Astrocyte (in vitro differentiated cells and primary cell): ENCODE results near the gene ERC1. TPM values are rescaled to one million over a fixed set of nuclear protein-coding genes. Genes with fewer than 3 reads are reported as not detected.

ENCODE experiments used
- DNase-seq: peaks from one replicate; pipeline ENCODE4 v3.0.0-alpha.2; 2010; ENCODE audit warnings: low read depth
- FAIRE-seq: peaks from 2 replicates; lab custom pipeline; 2011; peaks lifted over from hg19 to GRCh38; lab: Jason Lieb, UNC
- H2AFZ ChIP-seq: 2 replicates; pipeline ENCODE4 v1.6.0; 2012; ENCODE audit warnings: low read depth, low read length, inconsistent platforms
- H3K27ac ChIP-seq: 2 replicates; pipeline ENCODE4 v1.5.1; 2011; ENCODE audit warnings: low read depth, low read length, inconsistent platforms
- H3K27me3 ChIP-seq: 2 replicates; pipeline ENCODE4 v1.6.0; 2011; ENCODE audit warnings: low read length, inconsistent platforms; ENCODE audit not compliant: insufficient read depth
- H3K36me3 ChIP-seq: 2 replicates; pipeline ENCODE4 v1.5.1; 2011; ENCODE audit warnings: low read length, inconsistent platforms; ENCODE audit not compliant: insufficient read depth
- H3K4me1 ChIP-seq: 2 replicates; pipeline ENCODE4 v1.5.1; 2011; ENCODE audit warnings: low read length, inconsistent platforms; ENCODE audit not compliant: insufficient read depth
- H3K4me2 ChIP-seq: 2 replicates; pipeline ENCODE4 v1.6.0; 2012; ENCODE audit warnings: low read length, inconsistent platforms
- H3K4me3 ChIP-seq: 2 replicates; pipeline ENCODE4 v1.5.1; 2011; ENCODE audit warnings: low read depth, mild to moderate bottlenecking, low read length, inconsistent platforms; ENCODE audit not compliant: insufficient read depth
- H3K79me2 ChIP-seq: 2 replicates; pipeline ENCODE4 v1.6.0; 2012; ENCODE audit warnings: mild to moderate bottlenecking, low read length, inconsistent platforms; ENCODE audit not compliant: insufficient read depth
- H3K9ac ChIP-seq: 2 replicates; pipeline ENCODE4 v1.6.0; 2012; ENCODE audit warnings: mild to moderate bottlenecking, low read length, inconsistent platforms
- H3K9me3 ChIP-seq: 2 replicates; pipeline ENCODE4 v1.5.1; 2012; ENCODE audit warnings: low read depth, mild to moderate bottlenecking, low read length, inconsistent platforms; ENCODE audit not compliant: insufficient read depth
- H4K20me1 ChIP-seq: 2 replicates; pipeline ENCODE4 v1.6.0; 2012; ENCODE audit warnings: low read length, inconsistent platforms; ENCODE audit not compliant: insufficient read depth
- H3K27ac Mint-ChIP-seq: one replicate; pipeline ENCODE4 v1.8.0; 2021; ENCODE audit warnings: mild to moderate bottlenecking, mixed read lengths; ENCODE audit not compliant: unreplicated experiment
- H3K27me3 Mint-ChIP-seq: one replicate; pipeline ENCODE4 v1.8.0; 2021; ENCODE audit warnings: low read depth, mixed read lengths; ENCODE audit not compliant: unreplicated experiment
- H3K36me3 Mint-ChIP-seq: one replicate; pipeline ENCODE4 v1.8.0; 2021; ENCODE audit warnings: low read depth, mixed read lengths; ENCODE audit not compliant: unreplicated experiment
- H3K4me1 Mint-ChIP-seq: one replicate; pipeline ENCODE4 v1.8.0; 2021; ENCODE audit warnings: low read depth, mixed read lengths; ENCODE audit not compliant: unreplicated experiment
- H3K4me3 Mint-ChIP-seq: one replicate; pipeline ENCODE4 v1.8.0; 2021; ENCODE audit warnings: mild to moderate bottlenecking, moderate library complexity, mixed read lengths; ENCODE audit not compliant: unreplicated experiment
- H3K9me3 Mint-ChIP-seq: one replicate; pipeline ENCODE4 v1.8.0; 2021; ENCODE audit warnings: mild to moderate bottlenecking, mixed read lengths; ENCODE audit not compliant: unreplicated experiment
- EZH2 ChIP-seq: IDR thresholded peaks from 2 replicates; pipeline ENCODE4 v1.6.1; 2012; ENCODE audit warnings: mild to moderate bottlenecking, low read length, inconsistent platforms; ENCODE audit not compliant: insufficient read depth
- total RNA-seq: library from RNA; stranded (reverse); gene quantifications from 2 replicates; pipeline ENCODE4 v1.2.1, GENCODE V29; 2021
- TF ChIP-seq, protein P1 (sequence below): IDR thresholded peaks from 2 replicates; pipeline ENCODE4 v1.5.1; 2011; ENCODE audit warnings: low read depth, mild to moderate bottlenecking, inconsistent platforms, low read length, moderate library complexity; ENCODE audit not compliant: insufficient read depth

ERC1 gene
- total RNA-seq, 1 donor from 2014 or later: 67.1 TPM

DNA sequence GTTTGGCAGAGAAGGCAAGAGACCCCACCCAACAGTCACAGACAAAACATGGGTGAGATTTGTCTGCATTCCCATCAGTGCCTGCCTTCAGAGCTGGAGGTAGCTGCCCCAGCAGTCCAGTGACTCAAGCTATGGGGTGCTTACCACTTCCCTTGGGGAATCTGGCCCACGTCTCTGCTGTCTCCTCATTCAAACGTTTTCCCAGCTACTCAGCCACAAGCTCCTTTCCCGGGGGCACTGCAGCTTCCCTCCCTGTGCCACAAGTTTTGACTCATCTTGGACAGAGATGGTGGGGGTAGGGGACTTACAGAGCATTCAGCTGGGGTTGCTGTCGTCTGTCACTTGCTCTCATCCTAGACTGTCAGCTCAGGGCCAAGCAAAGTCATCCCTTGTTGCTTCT is 536.8 kb downstream of the ERC1 start:
- Histone ChIP-seq H3K4me2 (peak overlapping the region; percentile 49), H3K36me3 (no peaks in the 10 kb centered on the region), H3K9me3 (no peaks in the 10 kb centered on the region), H3K4me1 (peaks cover 33% of the 10 kb centered on the region), H3K79me2 (peaks cover 25% of the 10 kb centered on the region), H3K27me3 (peaks cover 2% of the 10 kb centered on the region), H4K20me1 (peaks cover 16% of the 10 kb centered on the region), H3K4me3 (no peak overlapping the region), H2AFZ (no peak overlapping the region), H3K9ac (no peak overlapping the region), H3K27ac (peak overlapping the region; percentile 4)
- H3K4me3 Mint-ChIP-seq: peak overlapping the region; percentile 72
- no peaks in the 10 kb centered on the region for H3K27me3 Mint-ChIP-seq
- H3K27ac Mint-ChIP-seq: peak overlapping the region; percentile 87
- peaks cover 53% of the 10 kb centered on the region for H3K4me1 Mint-ChIP-seq
- no peaks in the 10 kb centered on the region for H3K9me3 Mint-ChIP-seq
- H3K36me3 Mint-ChIP-seq: peaks cover 7% of the 10 kb centered on the region
- peak; percentile 92 for FAIRE-seq
- TF ChIP-seq, protein P1, sequence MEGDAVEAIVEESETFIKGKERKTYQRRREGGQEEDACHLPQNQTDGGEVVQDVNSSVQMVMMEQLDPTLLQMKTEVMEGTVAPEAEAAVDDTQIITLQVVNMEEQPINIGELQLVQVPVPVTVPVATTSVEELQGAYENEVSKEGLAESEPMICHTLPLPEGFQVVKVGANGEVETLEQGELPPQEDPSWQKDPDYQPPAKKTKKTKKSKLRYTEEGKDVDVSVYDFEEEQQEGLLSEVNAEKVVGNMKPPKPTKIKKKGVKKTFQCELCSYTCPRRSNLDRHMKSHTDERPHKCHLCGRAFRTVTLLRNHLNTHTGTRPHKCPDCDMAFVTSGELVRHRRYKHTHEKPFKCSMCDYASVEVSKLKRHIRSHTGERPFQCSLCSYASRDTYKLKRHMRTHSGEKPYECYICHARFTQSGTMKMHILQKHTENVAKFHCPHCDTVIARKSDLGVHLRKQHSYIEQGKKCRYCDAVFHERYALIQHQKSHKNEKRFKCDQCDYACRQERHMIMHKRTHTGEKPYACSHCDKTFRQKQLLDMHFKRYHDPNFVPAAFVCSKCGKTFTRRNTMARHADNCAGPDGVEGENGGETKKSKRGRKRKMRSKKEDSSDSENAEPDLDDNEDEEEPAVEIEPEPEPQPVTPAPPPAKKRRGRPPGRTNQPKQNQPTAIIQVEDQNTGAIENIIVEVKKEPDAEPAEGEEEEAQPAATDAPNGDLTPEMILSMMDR: no peak
- no peak for TF ChIP-seq EZH2
- DNase-seq: peak; percentile 76

DNA sequence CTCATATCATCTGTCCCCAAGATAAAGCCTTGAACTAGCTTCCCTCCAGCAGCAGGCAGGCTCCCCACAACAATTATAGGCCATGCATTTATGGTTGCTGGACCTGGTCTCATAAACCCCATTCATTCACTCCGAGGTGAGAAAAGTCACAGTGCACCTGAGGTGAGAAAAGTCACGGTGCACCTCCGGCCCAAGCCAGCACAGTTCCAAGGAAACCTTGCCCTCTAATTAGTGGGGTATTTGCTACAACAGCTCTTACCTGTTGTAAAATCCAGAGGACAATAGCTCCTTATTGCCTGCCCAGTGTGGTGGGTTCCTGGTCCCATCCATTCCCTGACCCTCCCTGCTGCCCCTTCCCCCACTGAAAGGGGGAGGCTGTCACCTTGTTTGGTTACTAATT is 537.8 kb downstream of the ERC1 start:
- peak overlapping the region; percentile 20 for H3K27ac Mint-ChIP-seq
- Histone ChIP-seq H3K79me2 (peaks cover 35% of the 10 kb centered on the region), H4K20me1 (peaks cover 26% of the 10 kb centered on the region), H3K4me3 (no peak overlapping the region), H3K4me2 (no peak overlapping the region), H3K36me3 (no peaks in the 10 kb centered on the region), H3K27ac (no peak overlapping the region), H3K27me3 (peaks cover under 1% of the 10 kb centered on the region), H3K4me1 (peaks cover 38% of the 10 kb centered on the region), H2AFZ (no peak overlapping the region), H3K9me3 (no peaks in the 10 kb centered on the region), H3K9ac (no peak overlapping the region)
- peak overlapping the region; percentile 4 for H3K4me3 Mint-ChIP-seq
- no peaks in the 10 kb centered on the region for H3K9me3 Mint-ChIP-seq
- no peaks in the 10 kb centered on the region for H3K27me3 Mint-ChIP-seq
- TF ChIP-seq, protein P1: no peak
- TF ChIP-seq EZH2: no peak
- peaks cover 56% of the 10 kb centered on the region for H3K4me1 Mint-ChIP-seq
- no peak for FAIRE-seq
- peaks cover 9% of the 10 kb centered on the region for H3K36me3 Mint-ChIP-seq
- DNase-seq: no peak

DNA sequence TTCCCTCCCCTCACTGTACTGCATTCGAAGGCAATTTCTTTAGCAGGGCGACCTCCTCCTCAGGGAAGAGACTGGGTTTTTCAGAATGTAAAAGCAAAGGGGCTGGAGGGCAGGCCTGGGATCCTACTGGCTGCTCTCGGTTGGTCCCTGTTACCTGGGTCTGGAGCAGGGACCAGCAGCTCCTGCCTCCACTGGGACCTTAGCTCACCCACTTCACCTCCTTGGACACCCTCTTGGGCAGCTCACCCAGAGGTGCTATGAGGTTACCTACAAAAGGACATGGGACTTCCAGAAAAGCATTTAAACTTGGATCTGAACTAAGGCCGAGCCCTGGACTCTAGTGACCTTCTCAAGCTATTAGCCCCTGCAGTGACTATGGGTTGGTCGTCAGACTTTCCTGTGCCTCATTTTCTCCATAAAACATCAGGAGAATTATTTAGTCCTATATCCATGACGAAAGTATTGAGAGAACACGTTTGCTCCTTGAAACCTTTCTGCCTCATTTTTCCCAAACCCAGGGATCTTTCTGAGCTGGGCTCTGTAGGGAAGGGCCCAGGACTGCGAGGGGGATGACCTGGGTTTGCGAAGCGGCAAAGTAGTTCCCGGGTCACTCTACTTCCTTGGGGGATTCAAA is 538.3 kb downstream of the ERC1 start:
- TF ChIP-seq, protein P1: no peak
- peak; percentile 42 for TF ChIP-seq EZH2
- peaks cover 11% of the 10 kb centered on the region for H3K36me3 Mint-ChIP-seq
- H3K4me1 Mint-ChIP-seq: peaks cover 57% of the 10 kb centered on the region
- peaks cover 41% of the 10 kb centered on the region for H3K79me2 ChIP-seq
- H2AFZ ChIP-seq: peak overlapping the region; percentile 64
- H3K27ac Mint-ChIP-seq: peak overlapping the region; percentile 99
- H3K27me3 ChIP-seq: no peaks in the 10 kb centered on the region
- H3K4me3 ChIP-seq: peak overlapping the region; percentile 46
- peak overlapping the region; percentile 90 for H3K4me2 ChIP-seq
- peaks cover 43% of the 10 kb centered on the region for H3K4me1 ChIP-seq
- H3K9me3 ChIP-seq: no peaks in the 10 kb centered on the region
- H3K9ac ChIP-seq: peak overlapping the region; percentile 66
- H3K9me3 Mint-ChIP-seq: no peaks in the 10 kb centered on the region
- no peaks in the 10 kb centered on the region for H3K27me3 Mint-ChIP-seq
- peak overlapping the region; percentile 92 for H3K4me3 Mint-ChIP-seq
- H3K36me3 ChIP-seq: no peaks in the 10 kb centered on the region
- FAIRE-seq (no peak), DNase-seq (no peak)
- H4K20me1 ChIP-seq: peaks cover 31% of the 10 kb centered on the region
- H3K27ac ChIP-seq: no peak overlapping the region
